Left ventricle myocardium inferior (tissue), 1 donor: ENCODE data around the gene WWP2. TPM values are rescaled to one million over a fixed set of nuclear protein-coding genes. Genes with fewer than 3 reads are reported as not detected.

ENCODE experiments used
- DNase-seq: peaks from one replicate; pipeline ENCODE4 v3.0.0-alpha.2; 2020
- H3K27ac ChIP-seq: fragments of 200-600 bp; replicated peaks from 2 replicates; pipeline ENCODE4 v1.8.0; 2021
- H3K27me3 ChIP-seq: fragments of 200-600 bp; 2 replicates; pipeline ENCODE4 v1.8.0; 2021; ENCODE audit warnings: low read depth
- H3K36me3 ChIP-seq: fragments of 200-600 bp; 2 replicates; pipeline ENCODE4 v1.8.0; 2021
- H3K4me1 ChIP-seq: fragments of 200-600 bp; 2 replicates; pipeline ENCODE4 v1.8.0; 2021
- H3K4me3 ChIP-seq: fragments of 200-600 bp; 2 replicates; pipeline ENCODE4 v1.8.0; 2021; ENCODE audit warnings: mild to moderate bottlenecking, moderate library complexity
- H3K9me3 ChIP-seq: fragments of 200-600 bp; replicated peaks from 2 replicates; pipeline ENCODE4 v1.8.0; 2021
- CTCF ChIP-seq: fragments of 200-600 bp; IDR thresholded peaks from 2 replicates; pipeline ENCODE4 v1.8.0; 2021; ENCODE audit warnings: antibody characterized with exemption, mild to moderate bottlenecking, borderline replicate concordance
- intact Hi-C: fragments of 100-400 bp; cut with micrococcal nuclease; formaldehyde crosslinking; loops from one replicate; pipeline ENCODE4 v1.11.0; 2022
- total RNA-seq: library from RNA; stranded (reverse); fragmentation: NEBNext Ultra II Directional; extraction: Animal tissue kit (Norgen Biotek cat#: 25700); gene quantifications from one replicate; pipeline ENCODE4 v1.2.1, GENCODE V29; 2021
- donor health status: DM: no; HTN: yes; CAD: no; lungs with severe emphysema.

WWP2 gene
- total RNA-seq, 1 donor from 2014 or later: 21.3 TPM

- Histone ChIP-seq H3K27ac (peak overlapping the region; percentile 11), H3K4me3 (no peak overlapping the region), H3K36me3 (no peaks in the 10 kb centered on the region), H3K27me3 (no peaks in the 10 kb centered on the region), H3K9me3 (no peaks in the 10 kb centered on the region), H3K4me1 (peaks cover 18% of the 10 kb centered on the region)
- no peak for TF ChIP-seq CTCF
- no peak for DNase-seq
- intact Hi-C loops: no loop called here
Measured at GRCh38 chr16:69917311-69917710, 155.2 kb downstream of the WWP2 start.

GRCh38 chr16:69917739-69918138 lies 155.6 kb downstream of the WWP2 start:
- H3K9me3 ChIP-seq: no peaks in the 10 kb centered on the region
- no peak for TF ChIP-seq CTCF
- intact Hi-C loops: no loop called here
- no peaks in the 10 kb centered on the region for H3K36me3 ChIP-seq
- peaks cover 23% of the 10 kb centered on the region for H3K4me1 ChIP-seq
- no peak for DNase-seq
- no peak overlapping the region for H3K4me3 ChIP-seq
- peak overlapping the region; percentile 11 for H3K27ac ChIP-seq
- no peaks in the 10 kb centered on the region for H3K27me3 ChIP-seq

GRCh38 chr16:69918241-69918640 lies 156.1 kb downstream of the WWP2 start:
- H3K9me3 ChIP-seq: no peaks in the 10 kb centered on the region
- TF ChIP-seq CTCF: no peak
- no peak overlapping the region for H3K27ac ChIP-seq
- H3K36me3 ChIP-seq: no peaks in the 10 kb centered on the region
- intact Hi-C loops: no loop called here
- H3K4me1 ChIP-seq: peaks cover 24% of the 10 kb centered on the region
- H3K4me3 ChIP-seq: no peak overlapping the region
- no peak for DNase-seq
- no peaks in the 10 kb centered on the region for H3K27me3 ChIP-seq

- Histone ChIP-seq H3K9me3 (no peaks in the 10 kb centered on the region), H3K4me3 (no peak overlapping the region), H3K27me3 (no peaks in the 10 kb centered on the region), H3K27ac (peak overlapping the region; percentile 1), H3K4me1 (peaks cover 44% of the 10 kb centered on the region), H3K36me3 (no peaks in the 10 kb centered on the region)
- intact Hi-C loops: no loop called here
- TF ChIP-seq CTCF: no peak
- no peak for DNase-seq
Measured at GRCh38 chr16:69921127-69921526, 159.0 kb downstream of the WWP2 start.

GRCh38 chr16:69922200-69922599 lies 160.1 kb downstream of the WWP2 start:
- H3K4me3 ChIP-seq: no peak overlapping the region
- H3K4me1 ChIP-seq: peaks cover 54% of the 10 kb centered on the region
- intact Hi-C loops: no loop called here
- no peak for DNase-seq
- H3K27ac ChIP-seq: no peak overlapping the region
- H3K36me3 ChIP-seq: no peaks in the 10 kb centered on the region
- no peaks in the 10 kb centered on the region for H3K9me3 ChIP-seq
- H3K27me3 ChIP-seq: no peaks in the 10 kb centered on the region
- TF ChIP-seq CTCF: no peak
